Mucosa of descending colon (tissue), 3 donors: ENCODE measurements around the gene TRHDE. TPM values are rescaled to one million over a fixed set of nuclear protein-coding genes. Genes with fewer than 3 reads are reported as not detected.

Source experiments
- ATAC-seq: fragments of 200-7000 bp; cut with Tn5 transposase; one replicate; pipeline ENCODE4 v1.9.1; 2020; ENCODE audit warnings: mild to moderate bottlenecking, moderate library complexity
- DNase-seq, 3 donors: peaks; one replicate each; pipeline ENCODE4 v3.0.0-alpha.2; 2020
- H3K36me3 ChIP-seq: fragments of 200-600 bp; one replicate; pipeline ENCODE4 v1.8.0; 2021; ENCODE audit warnings: low read depth, mild to moderate bottlenecking
- H3K4me1 ChIP-seq: fragments of 200-600 bp; one replicate; pipeline ENCODE4 v1.8.0; 2021; ENCODE audit warnings: low read depth, mild to moderate bottlenecking
- H3K4me3 ChIP-seq: fragments of 200-600 bp; one replicate; pipeline ENCODE4 v1.8.0; 2021; ENCODE audit warnings: mild to moderate bottlenecking
- H3K9me3 ChIP-seq: fragments of 200-600 bp; one replicate; pipeline ENCODE4 v1.8.0; 2021; ENCODE audit warnings: mild to moderate bottlenecking
- CTCF ChIP-seq: fragments of 200-600 bp; IDR thresholded peaks from one replicate; pipeline ENCODE4 v1.8.0; 2022; ENCODE audit warnings: antibody characterized with exemption, mild to moderate bottlenecking
- intact Hi-C, 2 donors: fragments of 100-400 bp; cut with DNase I in 1 of 2; cut with micrococcal nuclease in 1 of 2; formaldehyde crosslinking; loops; one replicate each; pipeline versions ENCODE4 v1.11.0 to v1.11.1; 2022; cut with DNase I, micrococcal nuclease
- total RNA-seq, 3 donors: library from RNA; stranded (reverse); fragmentation: NEBNext Ultra II Directional in 2 of 3; extraction: Animal tissue kit (Norgen Biotek cat#: 25700) in 2 of 3; gene quantifications; one replicate each; pipeline versions ENCODE4 v1.2.1 to v1.2.4, GENCODE V29; 2021 to 2023
- donor health status: DM: no; HTN: no; CAD: no; lungs with moderate emphysema.
- donor health status: DM: no; HTN: no; CAD: no.
- donor health status: DM: no; HTN: yes; CAD: no.

TRHDE gene
- total RNA-seq, 3 donors from 2014 or later = 4.7 to 11.2 (median 6.2) TPM

DNA sequence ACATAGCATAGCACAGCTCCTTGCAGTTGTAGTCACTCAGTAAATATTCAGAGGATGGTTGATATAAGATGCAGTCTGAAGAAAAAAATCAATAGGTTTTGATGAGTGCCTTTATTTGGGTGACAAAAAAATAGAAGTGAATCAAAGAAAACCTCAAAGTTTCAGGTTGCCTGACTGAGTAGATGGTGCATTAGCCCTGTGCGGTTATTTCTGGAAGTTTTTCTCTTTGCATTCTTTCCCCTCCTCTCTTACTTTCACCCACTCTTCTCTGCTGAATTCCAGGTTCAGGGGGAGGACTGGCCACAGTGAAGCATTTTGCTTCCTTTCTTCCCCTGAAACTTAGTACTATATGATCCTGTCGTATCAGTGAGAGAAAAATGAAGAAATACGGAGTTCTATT is 28.6 kb downstream of the TRHDE start:
- Histone ChIP-seq H3K36me3 (no peaks in the 10 kb centered on the region), H3K9me3 (no peaks in the 10 kb centered on the region), H3K4me1 (no peaks in the 10 kb centered on the region), H3K4me3 (no peak overlapping the region)
- ATAC-seq = no peak
- DNase-seq = no peak
- intact Hi-C loops = no loop called here
- no peak for TF ChIP-seq CTCF

- DNase-seq = no peak
These were observed 32.6 kb downstream of the TRHDE start for GRCh38 chr12:72304751-72305150.

DNA sequence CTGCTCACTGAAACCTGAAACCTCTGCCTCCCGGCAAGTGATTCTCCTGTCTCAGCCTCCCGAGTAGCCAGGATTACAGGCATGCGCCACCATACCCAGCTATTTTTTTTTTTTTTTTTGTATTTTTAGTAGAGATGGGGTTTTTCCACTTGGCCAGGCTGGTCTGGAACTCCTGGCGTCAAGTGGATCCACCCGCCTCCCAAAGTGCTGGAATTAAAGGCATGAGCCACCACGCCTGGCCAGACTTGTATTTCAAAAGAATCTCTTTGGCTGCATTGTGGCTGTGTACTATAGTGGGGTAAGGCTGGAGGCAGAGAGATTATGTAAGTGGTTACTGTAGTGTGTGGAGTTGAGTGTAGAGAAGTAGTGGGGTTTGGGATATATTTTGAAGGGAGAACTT is 35.1 kb downstream of the TRHDE start:
- Histone ChIP-seq H3K4me3 (no peak overlapping the region), H3K36me3 (no peaks in the 10 kb centered on the region), H3K4me1 (no peaks in the 10 kb centered on the region), H3K9me3 (no peaks in the 10 kb centered on the region)
- ATAC-seq = no peak
- intact Hi-C loops = no loop called here
- no peak for DNase-seq
- no peak for TF ChIP-seq CTCF

More at GRCh38 chr12:72304751-72305150, 32.6 kb downstream of the TRHDE start:
- H3K9me3 ChIP-seq = no peaks in the 10 kb centered on the region
- intact Hi-C loops = no loop called here
- H3K4me3 ChIP-seq = no peak overlapping the region
- TF ChIP-seq CTCF = no peak
- no peaks in the 10 kb centered on the region for H3K36me3 ChIP-seq
- no peaks in the 10 kb centered on the region for H3K4me1 ChIP-seq
- no peak for ATAC-seq

GRCh38 chr12:72311946-72312345 is 39.8 kb downstream of the TRHDE start:
- intact Hi-C loops = no loop called here
- no peaks in the 10 kb centered on the region for H3K9me3 ChIP-seq
- DNase-seq = no peak
- no peaks in the 10 kb centered on the region for H3K4me1 ChIP-seq
- ATAC-seq = no peak
- H3K4me3 ChIP-seq = no peak overlapping the region
- H3K36me3 ChIP-seq = no peaks in the 10 kb centered on the region
- TF ChIP-seq CTCF = no peak

GRCh38 chr12:72313806-72314205 is 41.6 kb downstream of the TRHDE start:
- TF ChIP-seq CTCF = no peak
- intact Hi-C loops = no loop called here
- Histone ChIP-seq H3K4me3 (no peak overlapping the region), H3K36me3 (no peaks in the 10 kb centered on the region), H3K9me3 (no peaks in the 10 kb centered on the region), H3K4me1 (no peaks in the 10 kb centered on the region)
- ATAC-seq = no peak
- no peak for DNase-seq

DNA sequence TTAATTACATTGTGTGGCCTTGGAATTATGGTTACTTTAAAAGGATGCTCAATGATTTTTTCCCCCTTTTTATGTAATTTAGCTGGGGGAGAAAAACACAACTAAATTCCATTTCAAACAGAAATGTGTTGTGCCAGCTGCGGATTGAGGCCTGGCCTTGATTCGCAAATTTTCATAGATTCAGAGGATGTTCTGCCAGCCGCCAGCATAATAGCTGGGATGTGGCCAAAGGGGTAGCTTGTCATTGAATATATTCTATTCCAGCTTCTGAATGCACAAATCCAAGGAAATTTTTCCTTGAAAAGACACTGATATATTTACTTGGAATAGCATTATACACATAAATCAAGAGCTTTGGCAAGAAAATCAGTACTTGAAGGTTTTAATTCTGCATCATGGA is 43.7 kb downstream of the TRHDE start:
- no peaks in the 10 kb centered on the region for H3K9me3 ChIP-seq
- intact Hi-C loops = no loop called here
- no peak overlapping the region for H3K4me3 ChIP-seq
- no peaks in the 10 kb centered on the region for H3K4me1 ChIP-seq
- DNase-seq = no peak
- no peaks in the 10 kb centered on the region for H3K36me3 ChIP-seq
- no peak for ATAC-seq
- no peak for TF ChIP-seq CTCF
